Activated naive CD8-positive, alpha-beta T cell treated with anti-CD3 and anti-CD28 coated beads, Interleukin-2, amount 50 U/mL, for 16 hours (primary cell): ENCODE data around the gene PRIM1.
"Not testable (repeated sequence)": the region's sequence is repeated elsewhere in the genome, so short reads cannot be mapped to it uniquely, and the experiment has no call there.

Experiments
- DNase-seq: peaks from one replicate; pipeline ENCODE4 v3.0.0-alpha.2; 2020; ENCODE audit warnings: low read depth, low spot score

PRIM1 gene

GRCh38 chr12:56760460-56760859, 8.3 kb upstream of the PRIM1 start:
- no peak for DNase-seq

GRCh38 chr12:56759263-56759908, 7.3 kb upstream of the PRIM1 start:
- DNase-seq: no peak

- DNase-seq: no peak
These were observed 6.7 kb upstream of the PRIM1 start for GRCh38 chr12:56758728-56759262.

- DNase-seq: not testable (repeated sequence)
These were observed 5.8 kb upstream of the PRIM1 start for GRCh38 chr12:56757971-56758370.

DNA sequence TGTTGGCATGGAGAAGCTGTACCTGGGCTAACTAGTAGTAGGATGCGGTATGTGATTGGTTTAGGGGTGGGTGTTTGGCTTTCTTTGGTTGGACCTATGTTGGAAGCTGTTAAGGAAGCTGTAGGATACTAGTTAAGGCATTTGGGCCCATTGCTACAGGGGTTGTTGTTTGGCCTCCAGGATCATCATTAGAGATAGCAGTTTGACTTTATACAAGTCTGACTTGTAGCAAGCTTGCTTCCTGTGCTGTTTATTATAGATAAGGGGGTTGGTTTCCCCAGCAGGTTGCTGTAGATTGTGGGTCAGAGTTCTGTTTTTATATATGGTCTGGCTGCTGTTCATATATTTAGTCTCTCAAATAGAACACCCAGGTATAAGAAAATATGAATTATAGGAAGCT, 1.4 kb upstream of the PRIM1 start:
- DNase-seq: no peak

DNA sequence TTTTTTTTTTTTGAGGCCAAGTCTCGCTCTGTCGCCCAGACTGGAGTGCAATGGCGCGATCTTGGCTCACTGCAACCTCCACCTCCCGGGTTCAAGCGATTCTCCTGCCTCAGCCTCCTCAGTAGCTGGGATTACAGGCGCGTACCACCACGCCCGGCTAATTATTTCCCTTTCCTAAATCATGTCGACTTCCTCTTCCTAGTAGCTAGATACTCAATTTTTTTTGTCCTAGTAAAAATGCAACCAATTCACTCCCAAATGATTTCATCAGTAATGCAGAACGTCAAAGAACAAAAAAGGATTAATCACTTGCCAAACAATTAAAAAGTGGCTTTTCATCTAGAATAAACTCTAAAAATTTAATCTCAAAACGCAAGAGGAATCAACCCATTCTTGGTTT, 1.5 kb downstream of the PRIM1 start:
- DNase-seq: not testable (repeated sequence)

GRCh38 chr12:56749853-56750252, 2.3 kb downstream of the PRIM1 start:
- DNase-seq: no peak

- DNase-seq: no peak
These were observed 2.8 kb downstream of the PRIM1 start for GRCh38 chr12:56749359-56749758.

DNA sequence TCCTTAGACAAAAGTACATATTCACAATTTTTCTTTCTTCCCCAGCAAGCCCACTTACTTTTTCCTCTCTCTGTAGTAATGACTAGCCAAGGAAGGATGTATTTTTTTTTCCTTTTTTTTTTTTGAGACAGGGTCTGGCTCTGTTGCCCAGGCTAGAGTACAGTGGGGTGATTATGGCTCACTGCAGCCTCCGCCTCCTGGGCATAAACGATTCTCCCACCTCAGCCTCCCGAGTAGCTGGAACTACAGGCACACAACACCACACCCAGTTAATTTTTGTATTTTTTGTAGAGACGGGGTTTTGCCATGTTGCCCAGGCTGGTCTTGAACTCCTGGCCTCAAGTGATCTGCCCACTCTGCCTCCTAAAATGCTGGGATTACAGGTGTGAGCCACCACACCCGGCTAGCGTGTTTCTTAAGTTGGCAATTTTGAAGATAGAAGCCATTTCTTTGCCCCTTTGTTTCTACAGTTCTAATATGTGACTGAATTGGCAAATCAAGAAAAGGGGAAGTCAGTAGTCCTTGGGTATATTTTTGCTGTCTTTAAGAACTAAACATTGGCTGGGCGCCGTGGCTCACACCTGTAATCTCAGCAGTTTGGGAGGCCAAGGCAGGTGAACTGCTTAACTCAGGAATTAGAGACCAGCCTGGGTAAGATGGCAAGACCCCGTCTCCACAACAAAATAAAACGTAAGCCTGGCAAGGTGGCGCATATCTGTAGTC, 23.8 kb downstream of the PRIM1 start:
- DNase-seq: no peak

DNA sequence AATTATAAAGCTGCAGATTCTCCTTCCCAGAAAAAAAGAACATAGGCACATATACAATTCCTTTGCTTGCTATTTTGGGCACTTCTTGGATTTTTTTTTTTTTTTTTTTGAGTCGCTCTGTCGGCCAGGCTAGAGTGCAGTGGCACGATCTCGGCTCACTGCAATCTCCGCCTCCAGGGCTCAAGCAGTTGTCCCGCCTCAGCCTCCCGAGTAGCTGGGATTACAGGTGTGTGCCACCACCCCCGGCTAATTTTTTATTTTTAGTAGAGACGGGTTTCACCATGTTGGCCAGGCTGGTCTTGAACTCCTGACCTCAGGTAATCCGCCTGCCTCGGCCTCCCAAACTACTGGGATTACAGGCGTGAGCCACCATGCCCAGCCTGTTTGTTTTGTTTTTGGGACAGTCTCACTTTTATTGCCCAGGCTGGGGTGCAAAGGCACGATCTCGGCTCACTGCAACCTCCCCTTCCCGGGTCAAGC, 25.9 kb downstream of the PRIM1 start:
- not testable (repeated sequence) for DNase-seq

DNA sequence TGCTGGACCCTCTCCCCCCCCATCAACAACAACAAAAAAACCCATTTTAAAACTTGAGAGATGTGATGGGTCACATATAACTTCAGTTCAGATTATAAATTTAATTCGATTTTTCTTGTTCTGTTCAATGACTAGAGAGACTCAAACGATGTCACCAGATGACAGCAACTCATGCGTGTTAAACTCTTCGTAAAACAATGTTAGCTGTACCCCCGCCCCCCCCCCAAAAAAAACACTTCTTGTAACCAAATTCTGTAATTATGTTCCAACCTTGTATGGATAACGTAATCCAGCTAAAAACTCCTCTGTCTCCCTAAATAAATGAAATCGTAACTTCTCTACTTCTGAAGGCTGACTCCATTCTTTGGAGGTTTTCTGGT, 26.4 kb downstream of the PRIM1 start:
- no peak for DNase-seq

- peak; percentile 96 for DNase-seq
These were observed 27.0 kb downstream of the PRIM1 start, which contains the start of gene NACA for GRCh38 chr12:56724972-56725722. TSS of gene NACA (minus strand) at chr12:56725299. CDS start at chr12:56724521, 778 bp downstream.

- DNase-seq: no peak
These were observed 27.5 kb downstream of the PRIM1 start for GRCh38 chr12:56724701-56724971.

DNA sequence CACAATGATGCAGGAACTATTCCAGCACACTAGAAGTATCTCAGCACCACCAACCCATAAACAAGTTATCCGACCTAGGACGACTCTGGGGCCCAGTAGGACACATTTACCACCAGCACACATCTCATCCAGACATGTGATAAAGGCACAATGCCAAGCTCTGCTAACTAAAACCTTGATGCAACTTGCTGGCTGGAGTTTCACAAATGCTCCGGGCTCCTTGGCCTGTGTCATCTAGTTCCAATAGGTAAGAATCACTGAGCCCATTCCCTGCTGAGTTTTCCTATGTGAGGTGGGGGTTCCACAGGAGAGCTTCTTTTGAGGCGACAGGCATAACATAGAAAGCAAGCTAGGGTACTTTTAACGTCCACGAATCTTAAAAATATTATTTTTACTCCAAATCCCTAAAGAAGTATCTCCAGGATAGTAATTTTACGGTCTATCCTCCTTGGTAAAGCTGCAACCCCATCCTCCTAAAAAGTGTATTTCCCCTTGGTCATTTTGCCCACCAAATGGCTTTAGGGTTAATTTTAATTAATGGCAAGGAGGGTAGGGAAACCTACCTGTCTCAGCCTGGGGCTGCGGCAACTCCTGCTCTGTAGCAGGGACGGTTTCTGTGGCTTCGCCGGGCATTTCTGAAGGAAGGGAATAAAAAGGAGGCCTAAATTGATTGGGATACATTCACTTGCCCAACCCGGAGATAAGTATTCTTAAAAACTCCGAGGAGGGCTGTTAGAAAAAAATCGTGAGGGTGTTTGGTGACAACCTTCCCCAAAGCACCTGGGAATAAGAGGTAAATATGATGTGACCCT, 28.0 kb downstream of the PRIM1 start:
- DNase-seq: no peak

GRCh38 chr12:56723352-56723751, 28.8 kb downstream of the PRIM1 start:
- DNase-seq: no peak

- DNase-seq: no peak
These were observed 29.3 kb downstream of the PRIM1 start for GRCh38 chr12:56722832-56723231.

DNA sequence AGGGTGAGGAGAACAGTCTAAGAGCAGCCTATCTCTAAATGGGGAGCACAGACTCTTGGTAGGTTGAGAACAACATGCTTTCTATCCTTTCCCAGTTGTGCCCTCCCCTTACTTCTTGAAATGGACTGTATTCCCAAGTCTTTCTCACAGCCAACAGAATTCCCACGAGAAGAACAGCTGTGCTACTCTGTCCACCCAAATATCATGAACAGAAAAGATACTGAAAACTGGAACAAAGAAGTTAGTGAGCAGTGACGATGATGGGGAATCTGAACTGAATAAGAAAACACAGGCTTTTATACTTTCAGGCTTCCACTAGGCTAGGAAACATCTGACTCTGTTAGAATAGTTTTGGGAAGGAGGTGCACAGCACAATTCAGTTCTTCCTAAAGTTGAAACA, 30.4 kb downstream of the PRIM1 start:
- DNase-seq: no peak

DNA sequence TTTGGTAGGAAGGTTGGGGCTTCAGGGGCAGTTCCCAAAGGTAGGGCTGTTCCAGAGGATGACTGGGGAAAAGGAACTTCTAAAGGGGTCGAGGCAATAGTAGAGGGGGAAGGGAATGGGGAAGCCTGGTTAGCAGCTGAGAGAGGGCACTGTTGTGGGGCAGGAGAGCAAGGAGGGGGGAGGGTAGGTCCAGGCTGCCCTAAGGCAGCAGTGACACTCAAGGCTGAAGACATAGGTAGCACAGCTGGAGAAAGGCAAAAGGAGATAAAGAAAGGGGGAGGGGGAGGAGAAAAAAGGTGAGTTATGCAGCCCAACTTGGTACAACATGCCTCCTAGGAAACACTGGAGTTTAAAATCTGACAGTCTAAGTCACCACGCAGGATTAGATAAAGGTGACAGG, 30.9 kb downstream of the PRIM1 start:
- DNase-seq: no peak

DNA sequence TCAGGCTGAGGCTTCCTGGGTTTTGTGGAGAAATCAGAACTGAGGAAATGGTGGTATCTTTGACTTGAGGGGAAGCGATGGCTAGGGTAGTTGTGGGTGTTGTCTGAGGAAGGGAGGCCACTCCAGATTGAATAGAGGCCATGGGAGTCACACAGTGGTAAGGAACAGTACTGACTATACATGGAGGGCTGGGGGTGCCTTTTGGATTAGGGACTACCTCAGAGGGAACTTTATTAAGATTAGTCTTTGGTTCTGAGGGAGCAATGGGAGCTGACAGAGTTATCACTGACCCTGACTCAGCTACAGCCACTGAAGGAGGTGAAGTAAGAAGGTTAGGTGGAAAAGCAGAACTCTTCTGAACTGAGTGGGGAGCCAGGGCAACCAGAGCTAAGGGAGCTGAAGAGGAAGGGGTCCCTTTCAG, 31.4 kb downstream of the PRIM1 start:
- no peak for DNase-seq

- DNase-seq: no peak
These were observed 33.1 kb downstream of the PRIM1 start for GRCh38 chr12:56719056-56719455.

DNA sequence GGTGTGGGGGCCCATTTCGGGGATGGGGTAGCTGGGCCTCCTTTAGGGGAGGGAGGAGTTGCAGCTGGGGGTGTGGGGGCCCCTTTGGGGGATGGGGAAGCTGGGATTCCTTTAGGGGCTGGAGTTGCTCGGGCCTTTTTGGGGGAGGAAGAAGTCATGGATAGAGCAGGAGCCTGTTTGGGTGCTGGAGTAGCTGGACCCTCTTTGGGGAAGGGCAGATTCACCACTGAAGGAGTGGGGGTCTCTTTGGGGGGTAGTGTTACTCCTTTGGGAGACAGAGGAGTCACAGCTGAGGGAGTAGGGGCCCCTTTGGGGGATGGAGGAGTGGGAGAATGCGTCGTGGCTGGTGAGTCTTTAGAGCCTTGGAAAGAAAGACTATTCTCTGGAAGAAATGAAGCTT, 33.5 kb downstream of the PRIM1 start:
- DNase-seq: no peak

DNA sequence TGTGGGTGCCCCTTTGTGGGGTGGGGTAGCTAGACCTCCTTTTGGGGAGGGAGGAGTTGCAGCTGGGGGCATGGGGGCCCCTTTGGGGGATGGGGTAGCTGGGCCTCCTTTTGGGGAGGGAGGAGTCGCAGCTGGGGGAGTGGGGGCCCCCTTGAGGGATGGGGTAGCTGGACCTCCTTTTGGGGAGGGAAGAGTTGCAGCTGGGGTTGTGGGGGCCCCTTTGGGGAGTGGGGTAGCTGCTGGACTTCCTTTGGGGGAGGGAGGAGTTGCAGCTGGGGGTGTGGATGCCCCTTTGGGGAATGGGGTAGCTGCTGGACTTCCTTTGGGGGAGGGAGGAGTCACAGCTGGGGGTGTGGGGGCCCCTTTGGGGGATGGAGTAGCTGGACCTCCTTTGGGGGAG, 34.0 kb downstream of the PRIM1 start:
- no peak for DNase-seq
